Activated CD4-positive, alpha-beta T cell treated with anti-CD3 and anti-CD28 coated beads, Interleukin-2, Interleukin-6, amounts not matched to agents 100 ng/mL and 50 ng/mL, durations not matched to agents 16 hours and 8 hours (primary cell): ENCODE measurements around the gene NDST3.
A peak's percentile ranks its signal among the peaks of the same experiment; 100 is the strongest.

Experiments used
- DNase-seq: peaks from one replicate; pipeline ENCODE4 v3.0.0-alpha.2; 2020

NDST3 gene

GRCh38 chr4:118034053-118034785, at the start of gene NDST3:
Gene NDST3, plus strand, starts transcription at chr4:118034486. Its CDS starts 19,425 bp downstream, at chr4:118053911.
- DNase-seq = peak; percentile 31

DNA sequence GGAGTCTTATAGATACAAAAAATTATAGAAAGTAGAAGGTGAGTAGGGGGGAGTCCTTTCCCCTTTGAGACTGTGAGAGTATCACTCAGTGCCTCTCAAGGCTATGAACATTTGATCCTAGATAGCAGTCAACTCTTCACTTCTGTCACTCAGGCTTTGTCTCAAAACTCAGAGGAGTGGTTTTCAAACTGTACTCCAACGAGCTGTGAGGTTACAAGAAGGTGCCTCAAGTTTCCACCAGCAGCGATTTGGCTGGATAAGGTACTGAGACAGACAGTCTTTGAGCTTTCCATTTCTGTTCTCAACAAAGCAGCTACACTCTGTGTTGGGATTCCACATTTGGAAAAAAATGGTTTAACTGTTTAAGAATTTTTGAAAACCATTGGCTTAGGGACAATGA, 48.0 kb upstream of the NDST3 start:
- DNase-seq = no peak

DNA sequence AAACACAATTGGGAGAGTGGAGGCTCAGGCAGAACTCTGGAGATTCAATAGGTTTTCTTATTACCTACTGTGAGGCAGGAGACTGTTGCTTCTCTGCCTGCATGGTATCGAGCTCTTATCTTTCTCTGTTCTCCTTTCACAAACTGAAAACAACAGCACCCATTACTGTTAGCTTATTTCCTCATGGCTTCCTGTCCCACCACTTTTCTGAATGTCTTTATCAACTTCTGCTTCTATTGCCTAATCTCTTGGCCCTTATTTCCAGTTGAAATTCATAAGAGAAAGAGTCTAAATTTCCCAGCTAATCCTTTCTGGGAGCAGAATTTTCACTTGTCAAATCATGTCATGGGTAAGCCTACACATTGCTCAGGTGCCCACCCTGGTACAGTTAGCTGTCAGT, 46.8 kb upstream of the NDST3 start:
- DNase-seq = no peak

GRCh38 chr4:117996891-117997290, 37.4 kb upstream of the NDST3 start:
- DNase-seq = no peak

DNA sequence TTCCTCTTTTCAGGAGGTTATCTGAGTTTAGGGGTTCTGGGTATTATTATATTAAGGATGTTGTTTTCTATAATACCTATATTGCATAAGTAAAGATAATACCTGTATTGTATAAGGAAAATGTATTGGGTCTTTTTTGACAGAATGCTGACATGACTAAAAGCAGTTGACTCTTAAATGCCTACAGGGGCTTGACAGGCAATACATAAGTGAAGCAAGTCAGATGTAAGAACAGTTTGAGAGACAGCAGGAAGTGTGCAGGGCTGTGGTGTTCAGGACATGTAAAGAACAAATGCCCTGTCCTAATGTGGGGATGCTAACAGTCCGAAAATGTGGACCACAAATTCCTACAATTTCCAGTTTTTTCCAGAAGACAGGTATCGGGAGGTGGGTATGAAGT, 30.2 kb upstream of the NDST3 start:
- DNase-seq = no peak

- DNase-seq = no peak
These were observed 28.4 kb upstream of the NDST3 start for GRCh38 chr4:118005883-118006282.

DNA sequence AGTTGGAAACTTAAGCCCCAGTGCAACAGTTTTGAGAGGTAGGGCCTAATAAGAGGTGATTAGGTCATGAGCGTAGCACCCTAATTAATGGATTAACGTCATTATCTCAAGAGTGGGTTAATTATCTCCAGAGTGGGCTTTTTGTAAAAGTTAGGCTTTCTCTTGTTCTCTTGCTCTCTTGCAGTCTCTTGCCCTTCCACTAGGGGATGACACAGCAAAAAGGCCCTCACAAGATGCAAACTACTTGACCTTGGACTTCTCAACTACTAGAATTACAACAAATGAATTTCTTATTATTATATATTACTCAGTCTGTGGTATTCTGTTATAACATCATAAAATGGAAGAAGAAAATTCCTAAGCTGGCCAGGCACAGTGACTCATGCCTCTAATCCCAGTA, 22.1 kb upstream of the NDST3 start:
- DNase-seq = no peak

DNA sequence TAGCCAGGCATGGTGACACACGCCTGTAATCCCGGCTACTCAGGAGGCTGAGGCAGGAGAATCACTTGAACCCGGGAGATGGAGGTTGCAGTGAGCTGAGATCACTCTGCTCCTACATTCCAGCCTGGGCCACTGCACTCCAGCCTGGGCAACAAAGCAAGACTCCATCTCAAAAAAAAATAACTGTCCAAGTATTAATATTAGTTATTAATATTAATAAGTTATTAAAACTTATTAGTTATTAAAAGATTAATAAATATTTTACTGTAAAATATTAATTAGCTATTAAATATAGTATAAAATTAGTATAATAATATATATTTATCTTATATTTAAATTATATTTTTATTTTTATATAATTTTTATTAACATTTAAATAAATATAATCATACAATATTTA, 19.5 kb upstream of the NDST3 start:
- DNase-seq = no peak

DNA sequence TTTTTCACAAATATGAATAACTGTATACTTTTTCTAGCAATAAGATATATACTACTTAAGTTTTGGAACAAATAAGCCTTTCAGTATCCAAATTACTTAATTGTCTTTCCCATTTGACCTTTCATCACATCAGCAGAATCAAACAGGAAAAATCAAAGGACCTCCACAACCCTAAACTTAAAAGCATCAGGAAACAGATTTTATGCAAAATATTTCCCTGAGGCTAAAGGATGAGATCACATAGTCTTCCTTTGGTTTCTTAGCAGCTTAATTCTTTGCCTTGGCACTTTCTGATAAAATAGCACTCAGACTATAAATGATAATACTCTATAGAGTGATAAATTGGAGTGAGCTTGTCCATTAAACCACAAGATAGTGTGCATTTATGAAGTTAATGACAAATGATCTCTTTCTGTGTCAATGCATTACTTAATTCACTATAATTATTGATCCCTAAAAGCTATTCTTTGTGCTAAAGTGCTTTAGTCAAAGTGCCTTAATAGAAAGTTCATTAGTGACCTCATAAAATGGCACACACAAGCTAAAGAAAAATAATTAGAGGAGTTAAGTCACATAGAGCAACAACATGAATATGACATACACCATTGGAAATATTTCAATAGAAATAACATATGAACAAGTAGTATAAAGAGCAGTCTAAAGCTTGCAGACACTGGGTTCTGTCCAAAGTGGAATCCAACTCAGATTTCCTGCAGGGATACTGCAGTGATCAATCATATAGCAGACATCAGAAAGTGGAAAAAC, 15.7 kb upstream of the NDST3 start:
- DNase-seq = no peak

DNA sequence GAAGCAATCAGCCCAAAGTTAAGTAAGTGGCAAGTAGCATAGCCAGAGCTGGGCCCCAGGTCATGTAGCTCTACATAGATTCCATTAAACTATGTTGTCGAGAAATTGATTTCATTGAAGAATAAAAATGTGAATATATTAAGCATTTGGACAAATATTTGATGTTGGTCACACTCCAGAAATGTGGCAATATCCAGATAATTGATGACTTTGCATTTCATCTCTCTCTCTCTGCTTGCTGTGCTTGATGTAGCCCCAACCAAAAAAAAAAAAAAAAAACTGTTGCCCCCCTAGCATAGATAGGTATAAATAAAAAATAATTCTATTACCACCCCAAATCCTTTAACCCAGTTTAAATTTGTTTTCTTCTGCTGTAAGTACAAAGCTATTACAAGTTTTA, 7.5 kb upstream of the NDST3 start:
- no peak for DNase-seq

- DNase-seq = no peak
These were observed 5.1 kb upstream of the NDST3 start for GRCh38 chr4:118029224-118029623.

GRCh38 chr4:118032691-118033090, 1.6 kb upstream of the NDST3 start:
- DNase-seq = no peak

DNA sequence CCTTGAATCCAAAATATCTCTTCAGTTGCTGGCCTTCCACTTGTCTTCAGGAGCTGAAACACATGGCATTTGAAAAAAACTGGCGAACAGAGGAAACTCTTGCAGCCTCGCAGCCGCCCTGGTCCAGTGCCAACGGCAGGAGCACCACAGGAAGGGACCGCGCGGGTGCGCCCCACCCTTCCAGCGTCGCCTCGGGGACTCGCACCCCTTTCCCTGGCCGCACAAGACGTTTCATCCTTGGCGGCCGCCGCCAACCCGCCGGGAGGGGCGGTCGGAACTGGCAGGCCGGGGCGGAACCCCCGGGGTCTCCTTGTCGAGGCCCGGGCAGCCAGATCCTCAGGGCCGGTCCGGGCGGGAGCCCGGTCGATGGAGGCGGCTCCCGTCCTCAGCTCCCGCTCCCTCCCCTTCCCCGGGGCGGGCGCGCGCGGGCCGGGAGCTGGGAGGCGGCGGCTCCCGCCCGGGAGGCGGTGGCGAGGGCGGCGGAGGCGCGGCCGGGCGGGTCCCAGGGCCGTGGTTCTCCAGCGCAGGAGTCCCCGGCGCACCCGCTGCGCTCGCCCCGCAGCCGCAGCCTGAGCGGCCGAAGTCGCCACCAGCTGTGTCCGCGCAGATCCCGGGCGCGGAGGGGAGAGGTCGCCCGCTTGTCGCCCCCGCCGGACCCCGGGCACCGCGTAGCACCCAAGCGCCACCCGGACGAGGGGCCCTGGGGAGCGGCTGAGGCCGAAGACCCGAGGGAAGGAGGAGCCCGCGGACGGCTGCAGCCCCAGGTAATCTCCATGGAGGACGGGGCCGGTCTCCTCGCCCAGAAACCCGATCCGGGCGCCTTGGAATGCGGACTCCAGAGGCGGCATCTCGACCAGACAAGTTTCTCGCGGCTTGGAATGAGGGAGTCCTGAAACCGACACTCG, 886 bp upstream of the NDST3 start:
- no peak for DNase-seq

DNA sequence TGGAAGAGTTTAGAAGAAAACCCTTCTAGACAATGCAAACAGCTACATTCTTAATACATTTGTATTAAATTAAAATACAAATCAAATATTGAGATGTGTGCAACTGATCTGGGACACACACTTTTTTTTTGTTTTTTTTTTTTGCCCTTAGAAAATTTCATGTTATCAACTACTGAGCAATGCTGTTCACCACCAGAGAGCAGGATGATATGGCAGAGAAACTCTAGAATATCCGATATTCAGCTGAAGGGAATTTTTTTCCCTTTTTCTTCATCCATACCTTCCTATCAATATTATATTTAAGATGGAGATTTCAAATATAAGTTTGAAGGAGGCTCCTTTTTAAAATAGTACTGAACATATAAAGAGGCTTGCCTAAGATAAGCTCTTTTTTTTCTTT, 1.0 kb downstream of the NDST3 start:
- DNase-seq = no peak

- DNase-seq = no peak
These were observed 2.0 kb downstream of the NDST3 start for GRCh38 chr4:118036336-118036735.

DNA sequence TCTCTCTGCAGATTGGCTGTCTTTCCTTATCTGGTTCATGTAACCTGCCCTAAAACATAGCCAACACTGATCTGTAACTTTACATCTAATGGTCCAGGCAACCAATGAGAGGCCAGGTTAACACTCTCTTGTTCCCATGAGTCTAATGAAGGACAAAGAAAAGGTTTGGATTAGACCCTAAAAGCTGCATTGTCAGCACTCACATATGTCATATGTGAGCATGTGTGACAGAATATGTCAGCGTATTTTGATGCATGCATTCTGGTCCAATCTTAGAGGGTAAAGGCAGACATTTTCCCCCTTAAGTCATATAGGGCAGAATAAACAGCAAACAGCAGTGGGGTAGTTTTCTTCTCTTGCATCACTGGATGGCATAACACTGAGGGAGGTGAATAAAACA, 3.7 kb downstream of the NDST3 start:
- DNase-seq = no peak

- no peak for DNase-seq
These were observed 12.0 kb downstream of the NDST3 start for GRCh38 chr4:118046323-118046722.

- DNase-seq = no peak
These were observed 12.8 kb downstream of the NDST3 start for GRCh38 chr4:118047043-118047442.

- no peak for DNase-seq
These were observed 24.7 kb downstream of the NDST3 start for GRCh38 chr4:118058955-118059354.

GRCh38 chr4:118059397-118059796, 25.1 kb downstream of the NDST3 start:
- no peak for DNase-seq

- DNase-seq = peak; percentile 39
These were observed 42.9 kb downstream of the NDST3 start for GRCh38 chr4:118076958-118077766.

DNA sequence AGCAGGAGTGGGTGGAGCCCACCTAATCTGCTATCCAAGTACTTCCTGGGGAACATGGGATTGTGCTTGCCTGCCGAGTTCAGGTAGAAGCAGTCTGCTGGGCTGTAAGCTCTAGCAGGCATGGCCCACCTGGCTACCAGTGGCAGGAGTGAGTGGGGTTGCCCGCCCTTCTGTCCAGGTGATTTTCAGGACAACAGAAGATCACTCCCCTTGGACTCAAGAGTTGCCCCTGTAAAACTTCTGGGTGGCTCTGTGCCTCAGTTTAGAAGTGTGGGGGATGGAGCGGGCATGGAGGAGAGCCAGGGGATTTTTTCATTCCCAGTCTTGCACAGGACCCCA, 43.5 kb downstream of the NDST3 start:
- DNase-seq = no peak

DNA sequence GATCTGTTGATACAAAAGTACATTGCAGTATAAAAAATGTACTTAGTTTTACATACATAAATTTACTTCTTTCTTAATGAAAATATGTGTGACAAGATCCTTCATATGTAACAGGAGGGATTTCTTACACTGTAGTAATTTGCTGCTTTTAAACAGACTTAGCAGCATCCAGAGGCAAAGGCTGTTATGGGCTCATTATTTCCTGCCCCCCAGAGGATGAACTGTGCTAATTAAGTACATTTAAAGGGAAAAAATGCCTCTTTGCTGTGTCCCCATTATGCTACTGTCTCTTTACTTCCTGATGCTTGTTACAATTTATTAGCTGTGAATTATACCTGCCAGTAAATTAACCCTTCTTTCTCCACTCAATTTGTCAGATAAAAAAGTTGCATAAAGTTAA, 47.1 kb downstream of the NDST3 start:
- DNase-seq = no peak
